ENCODE data around the gene LMO1. TPM values are rescaled to one million over a fixed set of nuclear protein-coding genes. Genes with fewer than 3 reads are reported as not detected.

LMO1 gene
- total and polyA plus RNA-seq, 2 of the 13 experiments (the other 11 are each of a cell fraction or from before 2014, with no cell fraction given): not detected

GRCh38 chr11:8256271-8257002 is 7.2 kb downstream of the LMO1 start:
- no peak overlapping the region for H3K27ac ChIP-seq (ENCODE audit: extremely low read length, insufficient read depth, low read length)
- FAIRE-seq (no peak), ATAC-seq (no peak), DNase-seq (ENCODE audit: low spot score) (no peak)
- H3K4me2 ChIP-seq (ENCODE audit: low read depth, low read length): no peak overlapping the region
- no peaks in the 10 kb centered on the region for H3K9me3 ChIP-seq (ENCODE audit: low read length)
- 0% methylated on average over 4 of the region's 5 CpGs for WGBS (ENCODE audit: low lambda C conversion rate)
- H3K27me3 ChIP-seq (ENCODE audit: control insufficient read depth in 1 of 2, insufficient read depth in 2 of 2, low read length in 2 of 2): peaks cover 9 to 53% of the 10 kb centered on the region in 2 experiments
- H2AFZ ChIP-seq (ENCODE audit: low read length): no peak overlapping the region
- H3K79me2 ChIP-seq (ENCODE audit: insufficient read depth, low read length): no peaks in the 10 kb centered on the region
- intact Hi-C loops (cut with micrococcal nuclease; ENCODE audit: unreplicated experiment): no loop called here
- ChIA-PET CTCF (ENCODE audit: low intra/inter-chr PET ratio, low total read pairs) (no interaction called here), POLR2A (no interaction called here)
- H3K4me1 ChIP-seq (ENCODE audit: insufficient read depth, low read length): no peaks in the 10 kb centered on the region
- in situ Hi-C loops (cut with HindIII; ENCODE audit: extremely low pct_ligation_motif_present, low pct_unique_long_range_greater_than_20kb): no loop called here
- TF ChIP-seq KDM5B (CRISPR knock-in tag; IDR thresholded peaks at IDR 0.05; ENCODE audit: borderline replicate concordance) (no peak), PLRG1 (conservative IDR thresholded peaks at IDR 0.05) (no peak), XRCC5 (optimal IDR thresholded peaks at IDR 0.05; ENCODE audit: low read length) (no peak), REXO4 (CRISPR knock-in tag; IDR thresholded peaks at IDR 0.05; ENCODE audit: borderline replicate concordance) (no peak), ZFP90 (CRISPR knock-in tag; IDR thresholded peaks at IDR 0.05; ENCODE audit: borderline replicate concordance) (no peak), ZNF678 (CRISPR knock-in tag; IDR thresholded peaks at IDR 0.05) (no peak), SNAPC4 (CRISPR knock-in tag; IDR thresholded peaks at IDR 0.05) (no peak), ZNF331 (CRISPR knock-in tag; IDR thresholded peaks at IDR 0.05) (no peak), ZNF207 (IDR thresholded peaks at IDR 0.05; ENCODE audit: borderline replicate concordance) (no peak), ZNF12 (CRISPR knock-in tag; IDR thresholded peaks at IDR 0.05) (no peak), DMTF1 (CRISPR knock-in tag; IDR thresholded peaks at IDR 0.05) (no peak)
- BruUV-seq (replicated peaks): no TSS peak
- H4K20me1 ChIP-seq (ENCODE audit: insufficient read depth, low read length): 0 out of 2 replicates have a peak, but pooled peaks cover 1% of the 10 kb centered on the region
- H3K9ac ChIP-seq (ENCODE audit: insufficient read depth, low read depth, low read length): no peak overlapping the region
- no peak overlapping the region for H3K4me3 ChIP-seq (replicated peaks in 1 of 3; ENCODE audit: insufficient read depth in 1 of 3, low read depth in 2 of 3, low read length in 3 of 3)
- no peaks in the 10 kb centered on the region for H3K36me3 ChIP-seq (replicated peaks in 1 of 2; ENCODE audit: control insufficient read depth in 1 of 2, insufficient read depth in 2 of 2, low read length in 2 of 2)

Data from HepG2 (cell line).